ENCODE data around the gene BRINP2. TPM values are rescaled to one million over a fixed set of nuclear protein-coding genes. Genes with fewer than 3 reads are reported as not detected.

The BRINP2 gene
- polyA plus RNA-seq, 2 donors: 0.01 TPM; not detected in 1

GRCh38 chr1:177235350-177235749 is 64.6 kb downstream of the BRINP2 start:
- Histone ChIP-seq H3K36me3 (ENCODE audit: control insufficient read depth in 2 of 2, insufficient read depth in 2 of 2, low read length in 1 of 2) (no peaks in the 10 kb centered on the region), H3K4me1 (ENCODE audit: control insufficient read depth in 2 of 2, insufficient read depth in 2 of 2, low read length in 1 of 2) (no peaks in the 10 kb centered on the region), H3K4me3 (ENCODE audit: low read depth in 1 of 2, low read length in 2 of 2) (no peak overlapping the region), H3K9me3 (ENCODE audit: control insufficient read depth in 2 of 2, insufficient read depth in 1 of 2, low read depth in 1 of 2, low read length in 1 of 2) (no peaks in the 10 kb centered on the region), H3K27ac (ENCODE audit: low read depth in 2 of 2, low read length in 1 of 2) (no peak overlapping the region), H3K27me3 (ENCODE audit: control insufficient read depth in 1 of 2, insufficient read depth in 2 of 2, low read length in 2 of 2) (no peaks in the 10 kb centered on the region)
- WGBS, 2 donors: 71 to 75% methylated on average over 7 of the region's 7 CpGs

- 85 to 86% methylated on average over 4 of the region's 4 CpGs for WGBS, 2 donors
- H3K27ac ChIP-seq (ENCODE audit: low read depth in 2 of 2, low read length in 1 of 2): no peak overlapping the region
- H3K4me3 ChIP-seq (ENCODE audit: low read depth in 1 of 2, low read length in 2 of 2): no peak overlapping the region
- H3K27me3 ChIP-seq (ENCODE audit: control insufficient read depth in 1 of 2, insufficient read depth in 2 of 2, low read length in 2 of 2): no peaks in the 10 kb centered on the region
- no peaks in the 10 kb centered on the region for H3K4me1 ChIP-seq (ENCODE audit: control insufficient read depth in 2 of 2, insufficient read depth in 2 of 2, low read length in 1 of 2)
- no peaks in the 10 kb centered on the region for H3K9me3 ChIP-seq (ENCODE audit: control insufficient read depth in 2 of 2, insufficient read depth in 1 of 2, low read depth in 1 of 2, low read length in 1 of 2)
- H3K36me3 ChIP-seq (ENCODE audit: control insufficient read depth in 2 of 2, insufficient read depth in 2 of 2, low read length in 1 of 2): no peaks in the 10 kb centered on the region
These were observed 66.2 kb downstream of the BRINP2 start for GRCh38 chr1:177236962-177237361.

- Histone ChIP-seq H3K36me3 (ENCODE audit: control insufficient read depth in 2 of 2, insufficient read depth in 2 of 2, low read length in 1 of 2) (no peaks in the 10 kb centered on the region), H3K27me3 (ENCODE audit: control insufficient read depth in 1 of 2, insufficient read depth in 2 of 2, low read length in 2 of 2) (no peaks in the 10 kb centered on the region), H3K27ac (ENCODE audit: low read depth in 2 of 2, low read length in 1 of 2) (no peak overlapping the region), H3K9me3 (ENCODE audit: control insufficient read depth in 2 of 2, insufficient read depth in 1 of 2, low read depth in 1 of 2, low read length in 1 of 2) (no peaks in the 10 kb centered on the region), H3K4me3 (ENCODE audit: low read depth in 1 of 2, low read length in 2 of 2) (no peak overlapping the region), H3K4me1 (ENCODE audit: control insufficient read depth in 2 of 2, insufficient read depth in 2 of 2, low read length in 1 of 2) (no peaks in the 10 kb centered on the region)
- WGBS, 2 donors: 68 to 70% methylated on average over 4 of the region's 4 CpGs
These were observed 68.2 kb downstream of the BRINP2 start for GRCh38 chr1:177238967-177239366.

GRCh38 chr1:177239792-177240191 is 69.0 kb downstream of the BRINP2 start:
- Histone ChIP-seq H3K36me3 (ENCODE audit: control insufficient read depth in 2 of 2, insufficient read depth in 2 of 2, low read length in 1 of 2) (no peaks in the 10 kb centered on the region), H3K4me3 (ENCODE audit: low read depth in 1 of 2, low read length in 2 of 2) (no peak overlapping the region), H3K27ac (ENCODE audit: low read depth in 2 of 2, low read length in 1 of 2) (no peak overlapping the region), H3K4me1 (ENCODE audit: control insufficient read depth in 2 of 2, insufficient read depth in 2 of 2, low read length in 1 of 2) (no peaks in the 10 kb centered on the region), H3K9me3 (ENCODE audit: control insufficient read depth in 2 of 2, insufficient read depth in 1 of 2, low read depth in 1 of 2, low read length in 1 of 2) (no peaks in the 10 kb centered on the region), H3K27me3 (ENCODE audit: control insufficient read depth in 1 of 2, insufficient read depth in 2 of 2, low read length in 2 of 2) (no peaks in the 10 kb centered on the region)
- WGBS, 2 donors: 57 to 76% methylated on average over 2 of the region's 2 CpGs

GRCh38 chr1:177243773-177244172 is 73.0 kb downstream of the BRINP2 start:
- no peaks in the 10 kb centered on the region for H3K36me3 ChIP-seq (ENCODE audit: control insufficient read depth in 2 of 2, insufficient read depth in 2 of 2, low read length in 1 of 2)
- H3K27ac ChIP-seq (ENCODE audit: low read depth in 2 of 2, low read length in 1 of 2): no peak overlapping the region
- WGBS, 2 donors: 83 to 84% methylated on average over 1 of the region's 1 CpG
- H3K4me1 ChIP-seq (ENCODE audit: control insufficient read depth in 2 of 2, insufficient read depth in 2 of 2, low read length in 1 of 2): no peaks in the 10 kb centered on the region
- H3K27me3 ChIP-seq (ENCODE audit: control insufficient read depth in 1 of 2, insufficient read depth in 2 of 2, low read length in 2 of 2): no peaks in the 10 kb centered on the region
- no peak overlapping the region for H3K4me3 ChIP-seq (ENCODE audit: low read depth in 1 of 2, low read length in 2 of 2)
- no peaks in the 10 kb centered on the region for H3K9me3 ChIP-seq (ENCODE audit: control insufficient read depth in 2 of 2, insufficient read depth in 1 of 2, low read depth in 1 of 2, low read length in 1 of 2)

- no peak overlapping the region for H3K4me3 ChIP-seq (ENCODE audit: low read depth in 1 of 2, low read length in 2 of 2)
- no peak overlapping the region for H3K27ac ChIP-seq (ENCODE audit: low read depth in 2 of 2, low read length in 1 of 2)
- no peaks in the 10 kb centered on the region for H3K36me3 ChIP-seq (ENCODE audit: control insufficient read depth in 2 of 2, insufficient read depth in 2 of 2, low read length in 1 of 2)
- WGBS, 2 donors: 77 to 79% methylated on average over 4 of the region's 4 CpGs
- H3K4me1 ChIP-seq (ENCODE audit: control insufficient read depth in 2 of 2, insufficient read depth in 2 of 2, low read length in 1 of 2): no peaks in the 10 kb centered on the region
- H3K9me3 ChIP-seq (ENCODE audit: control insufficient read depth in 2 of 2, insufficient read depth in 1 of 2, low read depth in 1 of 2, low read length in 1 of 2): no peaks in the 10 kb centered on the region
- H3K27me3 ChIP-seq (ENCODE audit: control insufficient read depth in 1 of 2, insufficient read depth in 2 of 2, low read length in 2 of 2): no peaks in the 10 kb centered on the region
These were observed 76.2 kb downstream of the BRINP2 start for GRCh38 chr1:177246710-177247580.

- WGBS, 2 donors: 75 to 79% methylated on average over 9 of the region's 9 CpGs
- Histone ChIP-seq H3K27ac (ENCODE audit: low read depth in 2 of 2, low read length in 1 of 2) (no peak overlapping the region), H3K36me3 (ENCODE audit: control insufficient read depth in 2 of 2, insufficient read depth in 2 of 2, low read length in 1 of 2) (no peaks in the 10 kb centered on the region), H3K27me3 (ENCODE audit: control insufficient read depth in 1 of 2, insufficient read depth in 2 of 2, low read length in 2 of 2) (no peaks in the 10 kb centered on the region), H3K4me3 (ENCODE audit: low read depth in 1 of 2, low read length in 2 of 2) (no peak overlapping the region), H3K4me1 (ENCODE audit: control insufficient read depth in 2 of 2, insufficient read depth in 2 of 2, low read length in 1 of 2) (no peaks in the 10 kb centered on the region), H3K9me3 (ENCODE audit: control insufficient read depth in 2 of 2, insufficient read depth in 1 of 2, low read depth in 1 of 2, low read length in 1 of 2) (no peaks in the 10 kb centered on the region)
These were observed 76.9 kb downstream of the BRINP2 start for GRCh38 chr1:177247623-177248176.

- Histone ChIP-seq H3K27ac (ENCODE audit: low read depth in 2 of 2, low read length in 1 of 2) (no peak overlapping the region), H3K27me3 (ENCODE audit: control insufficient read depth in 1 of 2, insufficient read depth in 2 of 2, low read length in 2 of 2) (no peaks in the 10 kb centered on the region), H3K9me3 (ENCODE audit: control insufficient read depth in 2 of 2, insufficient read depth in 1 of 2, low read depth in 1 of 2, low read length in 1 of 2) (no peaks in the 10 kb centered on the region), H3K4me1 (ENCODE audit: control insufficient read depth in 2 of 2, insufficient read depth in 2 of 2, low read length in 1 of 2) (no peaks in the 10 kb centered on the region), H3K36me3 (ENCODE audit: control insufficient read depth in 2 of 2, insufficient read depth in 2 of 2, low read length in 1 of 2) (no peaks in the 10 kb centered on the region), H3K4me3 (ENCODE audit: low read depth in 1 of 2, low read length in 2 of 2) (no peak overlapping the region)
- 82 to 92% methylated on average over 5 of the region's 5 CpGs for WGBS, 2 donors
These were observed 77.5 kb downstream of the BRINP2 start for GRCh38 chr1:177248258-177248657.

GRCh38 chr1:177249231-177249630 is 78.5 kb downstream of the BRINP2 start:
- Histone ChIP-seq H3K27ac (ENCODE audit: low read depth in 2 of 2, low read length in 1 of 2) (no peak overlapping the region), H3K4me1 (ENCODE audit: control insufficient read depth in 2 of 2, insufficient read depth in 2 of 2, low read length in 1 of 2) (no peaks in the 10 kb centered on the region), H3K4me3 (ENCODE audit: low read depth in 1 of 2, low read length in 2 of 2) (no peak overlapping the region), H3K27me3 (ENCODE audit: control insufficient read depth in 1 of 2, insufficient read depth in 2 of 2, low read length in 2 of 2) (no peaks in the 10 kb centered on the region), H3K9me3 (ENCODE audit: control insufficient read depth in 2 of 2, insufficient read depth in 1 of 2, low read depth in 1 of 2, low read length in 1 of 2) (no peaks in the 10 kb centered on the region), H3K36me3 (ENCODE audit: control insufficient read depth in 2 of 2, insufficient read depth in 2 of 2, low read length in 1 of 2) (no peaks in the 10 kb centered on the region)

GRCh38 chr1:177252877-177253276 is 82.1 kb downstream of the BRINP2 start:
- Histone ChIP-seq H3K9me3 (ENCODE audit: control insufficient read depth in 2 of 2, insufficient read depth in 1 of 2, low read depth in 1 of 2, low read length in 1 of 2) (no peaks in the 10 kb centered on the region), H3K36me3 (ENCODE audit: control insufficient read depth in 2 of 2, insufficient read depth in 2 of 2, low read length in 1 of 2) (no peaks in the 10 kb centered on the region), H3K27me3 (ENCODE audit: control insufficient read depth in 1 of 2, insufficient read depth in 2 of 2, low read length in 2 of 2) (no peaks in the 10 kb centered on the region), H3K27ac (ENCODE audit: low read depth in 2 of 2, low read length in 1 of 2) (no peak overlapping the region), H3K4me3 (ENCODE audit: low read depth in 1 of 2, low read length in 2 of 2) (no peak overlapping the region), H3K4me1 (ENCODE audit: control insufficient read depth in 2 of 2, insufficient read depth in 2 of 2, low read length in 1 of 2) (no peaks in the 10 kb centered on the region)
